K562 (cell line): ENCODE data around the gene PPCDC. TPM values are rescaled to one million over a fixed set of nuclear protein-coding genes. Genes with fewer than 3 reads are reported as not detected.

Source experiments
- ASH1L ChIP-seq: fragments of 450-650 bp; IDR thresholded peaks from 2 replicates; pipeline ENCODE4 v1.6.1; 2018; ENCODE audit warnings: borderline replicate concordance, mild to moderate bottlenecking, low read depth; ENCODE audit not compliant: partially characterized antibody
- CBX3 ChIP-seq, 2 experiments: IDR thresholded peaks; 1 replicate in 1 of 2; 2 replicates in 1 of 2; pipeline ENCODE4 v1.6.1; 2012; ENCODE audit warnings: inconsistent platforms in 2 of 2, low read length in 2 of 2, borderline replicate concordance in 1 of 2, control low read depth in 1 of 2
- CHD1 ChIP-seq: fragments of 200-600 bp; sonication (generic); IDR thresholded peaks from one replicate; pipeline ENCODE4 v1.6.1; 2012; ENCODE audit warnings: mild to moderate bottlenecking, moderate library complexity, low read length, inconsistent platforms
- NBN ChIP-seq: fragments of 450-650 bp; IDR thresholded peaks from 2 replicates; pipeline ENCODE4 v1.6.1; 2016; ENCODE audit warnings: low read depth, mild to moderate bottlenecking
- PPARD ChIP-seq: fragments of 250-450 bp; sonication (Bioruptor Pico); IDR thresholded peaks from 2 replicates; pipeline ENCODE4 v1.8.0; 2022; ENCODE audit warnings: inconsistent platforms, mild to moderate bottlenecking, moderate library complexity
- SRSF3 ChIP-seq: fragments of 200-400 bp; formaldehyde crosslinking; IDR thresholded peaks from 2 replicates; pipeline ENCODE4 v1.6.1; 2016; ENCODE audit warnings: mild to moderate bottlenecking, low read length, moderate library complexity; ENCODE audit not compliant: insufficient read depth
- ZNF707 ChIP-seq: fragments of 250-450 bp; sonication (Bioruptor Pico); conservative IDR thresholded peaks from 2 replicates; pipeline ENCODE4 v1.8.0; 2022; ENCODE audit warnings: inconsistent platforms, mild to moderate bottlenecking, moderate library complexity
- ZNF717 ChIP-seq: fragments of 250-450 bp; sonication (Bioruptor Pico); IDR thresholded peaks from 2 replicates; pipeline ENCODE4 v1.5.0; 2021
- polyA plus RNA-seq, 8 experiments: library from polyadenylated mRNA; depleted of rRNA in 4 of 8; stranded (reverse) in 5 of 8; unstranded in 3 of 8; fragments of >200 nt; fragmentation: Nextera tagmentation in 2 of 8; fragmentation: Illumina TruSeq in 1 of 8; extraction: Ambion mirVana in 2 of 8; extraction: Trizol in 1 of 8; gene quantifications; 2 replicates each; pipeline versions ENCODE4 v1.2.1 to v1.2.3, GENCODE V29; 2011 to 2014; ENCODE audit warnings: inconsistent platforms in 1 of 8, missing spikeins in 1 of 8
- total RNA-seq, 7 experiments: library from RNA; depleted of rRNA in 6 of 7; stranded (reverse); fragments of >200 nt in 6 of 7; fragmentation: Illumina TruSeq in 2 of 7; extraction: Trizol in 2 of 7; gene quantifications; 2 replicates each; pipeline versions ENCODE4 v1.2.1 to v1.2.3, GENCODE V29; 2011 to 2021; ENCODE audit warnings: low replicate concordance in 1 of 7
- TF ChIP-seq, protein P1 (sequence below), 2 experiments: fragments of 450-650 bp; IDR thresholded peaks; 2 replicates each; pipeline ENCODE4 v1.6.1; 2018; ENCODE audit warnings: mild to moderate bottlenecking in 2 of 2, low read depth in 1 of 2; ENCODE audit not compliant: partially characterized antibody in 2 of 2
- TF ChIP-seq, protein P2 (sequence below): sonication (generic); formaldehyde crosslinking; IDR thresholded peaks from 2 replicates; pipeline ENCODE4 v1.5.0; 2020; ENCODE audit warnings: missing genetic modification reagents
- TF ChIP-seq, protein P3 (sequence below): fragments of 250-450 bp; sonication (Bioruptor Pico); IDR thresholded peaks from 2 replicates; pipeline ENCODE4 v1.4.0; 2020
- TF ChIP-seq, protein P4 (sequence below): sonication (generic); formaldehyde crosslinking; IDR thresholded peaks from 2 replicates; pipeline ENCODE4 v1.8.0; 2023; ENCODE audit warnings: mild to moderate bottlenecking, missing genetic modification reagents
- TF ChIP-seq, protein P5 (sequence below): fragments of 250-450 bp; sonication (Bioruptor Pico); IDR thresholded peaks from 2 replicates; pipeline ENCODE4 v1.5.0; 2020; ENCODE audit warnings: mild to moderate bottlenecking
- TF ChIP-seq, protein P6 (sequence below): sonication (generic); IDR thresholded peaks from 2 replicates; pipeline ENCODE4 v1.6.1; 2016

Gene PPCDC
- total and polyA plus RNA-seq, 9 of the 15 experiments (the other 6 are each of a cell fraction or from before 2014, with no cell fraction given): 10.9 to 53.6 (median 16.7) TPM

DNA sequence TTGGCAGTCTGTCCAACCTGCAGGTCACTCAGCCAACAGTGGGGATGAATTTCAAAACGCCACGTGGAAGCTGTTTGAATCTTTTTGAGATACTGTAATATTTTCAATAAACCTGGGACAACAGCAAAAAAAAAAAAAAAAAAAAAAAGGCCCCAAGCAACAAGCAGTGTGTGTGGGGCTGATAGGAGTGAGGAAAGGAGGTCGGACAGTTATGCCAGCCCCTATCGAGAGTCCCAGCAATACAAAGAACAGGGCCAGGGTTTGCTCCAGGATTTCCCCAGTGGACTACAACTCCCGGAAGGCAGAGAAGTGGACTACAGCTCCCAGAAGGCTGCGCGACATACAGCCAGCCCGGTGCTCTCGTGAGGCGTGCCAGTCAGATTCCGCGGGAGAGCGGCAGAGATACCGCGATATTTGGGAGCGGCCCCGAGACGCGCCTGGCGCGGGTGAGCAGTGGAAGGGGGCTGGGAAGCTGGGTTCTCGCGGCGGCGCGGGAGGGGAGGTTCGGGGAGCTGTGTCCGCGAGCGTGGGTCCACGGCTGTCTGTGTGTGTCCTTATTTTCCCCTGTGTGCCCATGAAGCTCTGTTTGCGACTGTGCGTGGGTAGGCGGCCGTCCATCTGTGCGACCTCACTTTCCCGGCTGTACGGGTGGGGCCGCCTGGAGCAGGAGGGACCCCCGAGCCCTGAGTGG, at the start of gene PPCDC (continued):
- TF ChIP-seq, protein P1, sequence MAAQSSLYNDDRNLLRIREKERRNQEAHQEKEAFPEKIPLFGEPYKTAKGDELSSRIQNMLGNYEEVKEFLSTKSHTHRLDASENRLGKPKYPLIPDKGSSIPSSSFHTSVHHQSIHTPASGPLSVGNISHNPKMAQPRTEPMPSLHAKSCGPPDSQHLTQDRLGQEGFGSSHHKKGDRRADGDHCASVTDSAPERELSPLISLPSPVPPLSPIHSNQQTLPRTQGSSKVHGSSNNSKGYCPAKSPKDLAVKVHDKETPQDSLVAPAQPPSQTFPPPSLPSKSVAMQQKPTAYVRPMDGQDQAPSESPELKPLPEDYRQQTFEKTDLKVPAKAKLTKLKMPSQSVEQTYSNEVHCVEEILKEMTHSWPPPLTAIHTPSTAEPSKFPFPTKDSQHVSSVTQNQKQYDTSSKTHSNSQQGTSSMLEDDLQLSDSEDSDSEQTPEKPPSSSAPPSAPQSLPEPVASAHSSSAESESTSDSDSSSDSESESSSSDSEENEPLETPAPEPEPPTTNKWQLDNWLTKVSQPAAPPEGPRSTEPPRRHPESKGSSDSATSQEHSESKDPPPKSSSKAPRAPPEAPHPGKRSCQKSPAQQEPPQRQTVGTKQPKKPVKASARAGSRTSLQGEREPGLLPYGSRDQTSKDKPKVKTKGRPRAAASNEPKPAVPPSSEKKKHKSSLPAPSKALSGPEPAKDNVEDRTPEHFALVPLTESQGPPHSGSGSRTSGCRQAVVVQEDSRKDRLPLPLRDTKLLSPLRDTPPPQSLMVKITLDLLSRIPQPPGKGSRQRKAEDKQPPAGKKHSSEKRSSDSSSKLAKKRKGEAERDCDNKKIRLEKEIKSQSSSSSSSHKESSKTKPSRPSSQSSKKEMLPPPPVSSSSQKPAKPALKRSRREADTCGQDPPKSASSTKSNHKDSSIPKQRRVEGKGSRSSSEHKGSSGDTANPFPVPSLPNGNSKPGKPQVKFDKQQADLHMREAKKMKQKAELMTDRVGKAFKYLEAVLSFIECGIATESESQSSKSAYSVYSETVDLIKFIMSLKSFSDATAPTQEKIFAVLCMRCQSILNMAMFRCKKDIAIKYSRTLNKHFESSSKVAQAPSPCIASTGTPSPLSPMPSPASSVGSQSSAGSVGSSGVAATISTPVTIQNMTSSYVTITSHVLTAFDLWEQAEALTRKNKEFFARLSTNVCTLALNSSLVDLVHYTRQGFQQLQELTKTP (IDR thresholded peaks at IDR 0.05; ENCODE audit: low read depth in 1 of 2, partially characterized antibody in 2 of 2): peak in 1 of 2 experiments; percentile 96
- peak; percentile 28 for TF ChIP-seq ASH1L
- TF ChIP-seq CBX3 (IDR thresholded peaks at IDR 0.05; ENCODE audit: borderline replicate concordance in 1 of 2, low read length in 2 of 2): no peak; a peak in 1 of 3 replicates
- no peak for TF ChIP-seq NBN
- TF ChIP-seq, protein P2, sequence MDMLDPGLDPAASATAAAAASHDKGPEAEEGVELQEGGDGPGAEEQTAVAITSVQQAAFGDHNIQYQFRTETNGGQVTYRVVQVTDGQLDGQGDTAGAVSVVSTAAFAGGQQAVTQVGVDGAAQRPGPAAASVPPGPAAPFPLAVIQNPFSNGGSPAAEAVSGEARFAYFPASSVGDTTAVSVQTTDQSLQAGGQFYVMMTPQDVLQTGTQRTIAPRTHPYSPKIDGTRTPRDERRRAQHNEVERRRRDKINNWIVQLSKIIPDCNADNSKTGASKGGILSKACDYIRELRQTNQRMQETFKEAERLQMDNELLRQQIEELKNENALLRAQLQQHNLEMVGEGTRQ (CRISPR knock-in tag): no peak
- no peak for TF ChIP-seq ZNF707
- TF ChIP-seq SRSF3: no peak
- TF ChIP-seq CHD1: no peak
- TF ChIP-seq, protein P3, sequence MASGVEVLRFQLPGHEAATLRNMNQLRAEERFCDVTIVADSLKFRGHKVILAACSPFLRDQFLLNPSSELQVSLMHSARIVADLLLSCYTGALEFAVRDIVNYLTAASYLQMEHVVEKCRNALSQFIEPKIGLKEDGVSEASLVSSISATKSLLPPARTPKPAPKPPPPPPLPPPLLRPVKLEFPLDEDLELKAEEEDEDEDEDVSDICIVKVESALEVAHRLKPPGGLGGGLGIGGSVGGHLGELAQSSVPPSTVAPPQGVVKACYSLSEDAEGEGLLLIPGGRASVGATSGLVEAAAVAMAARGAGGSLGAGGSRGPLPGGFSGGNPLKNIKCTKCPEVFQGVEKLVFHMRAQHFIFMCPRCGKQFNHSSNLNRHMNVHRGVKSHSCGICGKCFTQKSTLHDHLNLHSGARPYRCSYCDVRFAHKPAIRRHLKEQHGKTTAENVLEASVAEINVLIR: no peak
- TF ChIP-seq, protein P4, sequence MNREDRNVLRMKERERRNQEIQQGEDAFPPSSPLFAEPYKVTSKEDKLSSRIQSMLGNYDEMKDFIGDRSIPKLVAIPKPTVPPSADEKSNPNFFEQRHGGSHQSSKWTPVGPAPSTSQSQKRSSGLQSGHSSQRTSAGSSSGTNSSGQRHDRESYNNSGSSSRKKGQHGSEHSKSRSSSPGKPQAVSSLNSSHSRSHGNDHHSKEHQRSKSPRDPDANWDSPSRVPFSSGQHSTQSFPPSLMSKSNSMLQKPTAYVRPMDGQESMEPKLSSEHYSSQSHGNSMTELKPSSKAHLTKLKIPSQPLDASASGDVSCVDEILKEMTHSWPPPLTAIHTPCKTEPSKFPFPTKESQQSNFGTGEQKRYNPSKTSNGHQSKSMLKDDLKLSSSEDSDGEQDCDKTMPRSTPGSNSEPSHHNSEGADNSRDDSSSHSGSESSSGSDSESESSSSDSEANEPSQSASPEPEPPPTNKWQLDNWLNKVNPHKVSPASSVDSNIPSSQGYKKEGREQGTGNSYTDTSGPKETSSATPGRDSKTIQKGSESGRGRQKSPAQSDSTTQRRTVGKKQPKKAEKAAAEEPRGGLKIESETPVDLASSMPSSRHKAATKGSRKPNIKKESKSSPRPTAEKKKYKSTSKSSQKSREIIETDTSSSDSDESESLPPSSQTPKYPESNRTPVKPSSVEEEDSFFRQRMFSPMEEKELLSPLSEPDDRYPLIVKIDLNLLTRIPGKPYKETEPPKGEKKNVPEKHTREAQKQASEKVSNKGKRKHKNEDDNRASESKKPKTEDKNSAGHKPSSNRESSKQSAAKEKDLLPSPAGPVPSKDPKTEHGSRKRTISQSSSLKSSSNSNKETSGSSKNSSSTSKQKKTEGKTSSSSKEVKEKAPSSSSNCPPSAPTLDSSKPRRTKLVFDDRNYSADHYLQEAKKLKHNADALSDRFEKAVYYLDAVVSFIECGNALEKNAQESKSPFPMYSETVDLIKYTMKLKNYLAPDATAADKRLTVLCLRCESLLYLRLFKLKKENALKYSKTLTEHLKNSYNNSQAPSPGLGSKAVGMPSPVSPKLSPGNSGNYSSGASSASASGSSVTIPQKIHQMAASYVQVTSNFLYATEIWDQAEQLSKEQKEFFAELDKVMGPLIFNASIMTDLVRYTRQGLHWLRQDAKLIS (CRISPR knock-in tag): no peak
- TF ChIP-seq ZNF717: no peak
- TF ChIP-seq PPARD: no peak
- TF ChIP-seq, protein P5, sequence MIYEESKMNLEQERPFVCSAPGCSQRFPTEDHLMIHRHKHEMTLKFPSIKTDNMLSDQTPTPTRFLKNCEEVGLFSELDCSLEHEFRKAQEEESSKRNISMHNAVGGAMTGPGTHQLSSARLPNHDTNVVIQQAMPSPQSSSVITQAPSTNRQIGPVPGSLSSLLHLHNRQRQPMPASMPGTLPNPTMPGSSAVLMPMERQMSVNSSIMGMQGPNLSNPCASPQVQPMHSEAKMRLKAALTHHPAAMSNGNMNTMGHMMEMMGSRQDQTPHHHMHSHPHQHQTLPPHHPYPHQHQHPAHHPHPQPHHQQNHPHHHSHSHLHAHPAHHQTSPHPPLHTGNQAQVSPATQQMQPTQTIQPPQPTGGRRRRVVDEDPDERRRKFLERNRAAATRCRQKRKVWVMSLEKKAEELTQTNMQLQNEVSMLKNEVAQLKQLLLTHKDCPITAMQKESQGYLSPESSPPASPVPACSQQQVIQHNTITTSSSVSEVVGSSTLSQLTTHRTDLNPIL (CRISPR knock-in tag): no peak
- TF ChIP-seq, protein P6, sequence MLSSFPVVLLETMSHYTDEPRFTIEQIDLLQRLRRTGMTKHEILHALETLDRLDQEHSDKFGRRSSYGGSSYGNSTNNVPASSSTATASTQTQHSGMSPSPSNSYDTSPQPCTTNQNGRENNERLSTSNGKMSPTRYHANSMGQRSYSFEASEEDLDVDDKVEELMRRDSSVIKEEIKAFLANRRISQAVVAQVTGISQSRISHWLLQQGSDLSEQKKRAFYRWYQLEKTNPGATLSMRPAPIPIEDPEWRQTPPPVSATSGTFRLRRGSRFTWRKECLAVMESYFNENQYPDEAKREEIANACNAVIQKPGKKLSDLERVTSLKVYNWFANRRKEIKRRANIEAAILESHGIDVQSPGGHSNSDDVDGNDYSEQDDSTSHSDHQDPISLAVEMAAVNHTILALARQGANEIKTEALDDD: no peak; the same call in 1 of the 2 replicates
